Ectodermal cell (in vitro differentiated cells): Measurements from ENCODE around the gene POLR3G.

Source experiments
- H3K27ac ChIP-seq: 2 replicates; pipeline ENCODE4 v1.7.0; 2013; ENCODE audit warnings: mild to moderate bottlenecking, low read depth, low read length; ENCODE audit not compliant: insufficient read depth, poor library complexity, severe bottlenecking
- H3K27me3 ChIP-seq: 2 replicates; pipeline ENCODE4 v1.7.0; 2013; ENCODE audit warnings: mild to moderate bottlenecking, low read length; ENCODE audit not compliant: insufficient read depth, control insufficient read depth, poor library complexity, severe bottlenecking
- H3K36me3 ChIP-seq: one replicate; pipeline ENCODE4 v1.7.0; 2013; ENCODE audit warnings: low read length; ENCODE audit not compliant: control insufficient read depth, insufficient read depth
- H3K4me1 ChIP-seq: one replicate; pipeline ENCODE4 v1.7.0; 2013; ENCODE audit warnings: low read length; ENCODE audit not compliant: control insufficient read depth, insufficient read depth
- H3K4me3 ChIP-seq: 2 replicates; pipeline ENCODE4 v1.7.0; 2013; ENCODE audit warnings: low read depth, low read length, control low read depth; ENCODE audit not compliant: insufficient read depth
- H3K9me3 ChIP-seq: 2 replicates; pipeline ENCODE4 v1.7.0; 2013; ENCODE audit warnings: mild to moderate bottlenecking, low read length, moderate library complexity; ENCODE audit not compliant: control insufficient read depth
- WGBS, 2 experiments: methylation state at CpG; one replicate each; pipeline ENCODE4 v1.1.7; 2013; ENCODE audit warnings: missing lambda C conversion rate in 2 of 2; 5-methylcytosine and 5-hydroxymethylcytosine counted together

POLR3G gene

GRCh38 chr5:90560771-90561170 lies 86.1 kb downstream of the POLR3G start:
- WGBS, 2 experiments, result 50% methylated on average over 1 of the region's 2 CpGs; no CpG with 5 or more reads in 1 of the 2 experiments
- peaks cover 19% of the 10 kb centered on the region for H3K27me3 ChIP-seq
- H3K4me1 ChIP-seq, result peaks cover 19% of the 10 kb centered on the region
- H3K4me3 ChIP-seq, result no peak overlapping the region
- H3K27ac ChIP-seq, result no peak overlapping the region
- no peaks in the 10 kb centered on the region for H3K9me3 ChIP-seq
- no peaks in the 10 kb centered on the region for H3K36me3 ChIP-seq

- no peaks in the 10 kb centered on the region for H3K36me3 ChIP-seq
- H3K27me3 ChIP-seq, result peaks cover 14% of the 10 kb centered on the region
- no peak overlapping the region for H3K27ac ChIP-seq
- no peak overlapping the region for H3K4me3 ChIP-seq
- WGBS, 2 experiments, result 40% methylated on average over 1 of the region's 1 CpG; no CpG with 5 or more reads in 1 of the 2 experiments
- H3K4me1 ChIP-seq, result peaks cover 19% of the 10 kb centered on the region
- H3K9me3 ChIP-seq, result no peaks in the 10 kb centered on the region
Measured at GRCh38 chr5:90561766-90562165, 87.1 kb downstream of the POLR3G start.

- peaks cover 18% of the 10 kb centered on the region for H3K4me1 ChIP-seq
- H3K36me3 ChIP-seq, result no peaks in the 10 kb centered on the region
- H3K9me3 ChIP-seq, result no peaks in the 10 kb centered on the region
- 33 to 36% methylated on average over 5 of the region's 5 CpGs for WGBS, 2 experiments
- peaks cover 9% of the 10 kb centered on the region for H3K27me3 ChIP-seq
- H3K27ac ChIP-seq, result peak overlapping the region; percentile 6
- no peak overlapping the region for H3K4me3 ChIP-seq
Measured at GRCh38 chr5:90562341-90562740, 87.7 kb downstream of the POLR3G start.

- H3K9me3 ChIP-seq, result no peaks in the 10 kb centered on the region
- H3K4me1 ChIP-seq, result peaks cover 11% of the 10 kb centered on the region
- H3K27ac ChIP-seq, result peak overlapping the region; percentile 16
- 9 to 14% methylated on average over 1 of the region's 1 CpG for WGBS, 2 experiments
- no peaks in the 10 kb centered on the region for H3K36me3 ChIP-seq
- H3K27me3 ChIP-seq, result peaks cover under 1% of the 10 kb centered on the region
- no peak overlapping the region for H3K4me3 ChIP-seq
Measured at GRCh38 chr5:90563108-90563507, 88.4 kb downstream of the POLR3G start.
